Stimulated activated CD4-positive, alpha-beta T cell treated with anti-CD3 and anti-CD28 coated beads, Interleukin-4, amount 100 ng/mL, for 4 hours (primary cell): ENCODE results near the gene MC4R.

Experiments
- DNase-seq, 2 experiments: peaks; one replicate each; pipeline ENCODE4 v3.0.0-alpha.2; 2020

Gene MC4R

GRCh38 chr18:60322591-60322990 is 50.0 kb downstream of the MC4R start:
- DNase-seq = no peak
